ENCODE results near the gene BIRC5.
A peak's percentile ranks its signal among the peaks of the same experiment; 100 is the strongest.

BIRC5 gene

GRCh38 chr17:78179372-78179771 is 34.7 kb upstream of the BIRC5 start:
- TF ChIP-seq CTCF (conservative IDR thresholded peaks at IDR 0.05) (no peak), ZFX (IDR thresholded peaks at IDR 0.05) (no peak)
- no peak overlapping the region; the same call in 1 of the 2 replicates for H3K27ac ChIP-seq

DNA sequence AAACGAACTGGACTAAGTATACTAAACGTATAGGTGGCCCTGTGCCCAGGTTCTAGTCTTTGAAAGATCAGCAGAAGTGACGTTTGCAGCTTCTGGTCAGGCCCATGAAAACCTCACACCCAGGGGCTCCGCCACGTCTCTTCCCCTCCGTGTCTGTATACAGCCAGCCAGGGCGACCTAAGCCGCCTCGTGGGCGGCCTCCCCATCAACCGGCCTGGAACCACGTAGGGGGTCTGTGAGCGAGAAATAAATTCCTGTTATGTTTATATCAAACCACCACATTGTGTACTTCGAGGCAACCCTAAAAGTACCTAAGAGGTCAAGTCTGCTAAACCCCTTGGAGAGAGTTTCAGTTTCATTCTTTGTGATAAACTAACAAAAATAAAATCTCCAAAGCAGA is 34.0 kb upstream of the BIRC5 start:
- TF ChIP-seq ZFX (IDR thresholded peaks at IDR 0.05) (no peak), CTCF (conservative IDR thresholded peaks at IDR 0.05) (no peak)
- H3K27ac ChIP-seq = no peak overlapping the region

- no peak overlapping the region for H3K27ac ChIP-seq
- TF ChIP-seq CTCF (conservative IDR thresholded peaks at IDR 0.05) = no peak
- no peak for TF ChIP-seq ZFX (IDR thresholded peaks at IDR 0.05)
These were observed 33.5 kb upstream of the BIRC5 start for GRCh38 chr17:78180508-78180907.

GRCh38 chr17:78182504-78182903 is 31.5 kb upstream of the BIRC5 start:
- no peak overlapping the region for H3K27ac ChIP-seq
- no peak for TF ChIP-seq CTCF (conservative IDR thresholded peaks at IDR 0.05)
- TF ChIP-seq ZFX (IDR thresholded peaks at IDR 0.05) = no peak

GRCh38 chr17:78183916-78184315 is 30.1 kb upstream of the BIRC5 start:
- TF ChIP-seq ZFX (IDR thresholded peaks at IDR 0.05) (no peak), CTCF (conservative IDR thresholded peaks at IDR 0.05) (no peak)
- H3K27ac ChIP-seq = peak overlapping the region; percentile 92

- peak overlapping the region; percentile 92 for H3K27ac ChIP-seq
- TF ChIP-seq CTCF (conservative IDR thresholded peaks at IDR 0.05) = no peak
- no peak for TF ChIP-seq ZFX (IDR thresholded peaks at IDR 0.05)
These were observed 29.7 kb upstream of the BIRC5 start for GRCh38 chr17:78184351-78184750.

- TF ChIP-seq ZFX (IDR thresholded peaks at IDR 0.05) (no peak), CTCF (conservative IDR thresholded peaks at IDR 0.05) (no peak)
- peak overlapping the region; percentile 92 for H3K27ac ChIP-seq
These were observed 29.2 kb upstream of the BIRC5 start for GRCh38 chr17:78184868-78185267.
